ENCODE results near the gene ARHGAP6.

The ARHGAP6 gene

GRCh38 chrX:11464836-11465463 is 200.8 kb downstream of the ARHGAP6 start:
- no peak for DNase-seq (ENCODE audit: low read depth)

DNA sequence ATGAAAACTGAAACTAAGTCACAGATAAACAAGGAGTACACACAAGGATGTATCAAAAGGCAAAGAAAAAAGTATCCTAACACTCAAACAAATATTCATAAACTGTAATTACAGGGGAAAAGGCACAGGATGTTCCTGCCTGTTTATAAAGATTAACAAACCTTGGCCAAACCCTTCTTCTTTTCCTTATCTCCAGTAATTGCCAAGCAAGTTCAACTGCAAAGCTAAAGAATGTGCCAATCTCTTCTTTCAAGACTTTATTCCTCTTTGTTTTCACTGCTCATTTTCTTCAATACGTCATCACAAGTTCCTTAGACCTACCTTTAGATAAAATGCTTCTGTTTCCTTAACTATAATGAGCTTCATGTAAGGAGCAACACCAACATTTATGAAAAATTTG is 201.3 kb downstream of the ARHGAP6 start:
- no peak for DNase-seq (ENCODE audit: low read depth)

GRCh38 chrX:11462648-11463047 is 203.1 kb downstream of the ARHGAP6 start:
- DNase-seq (ENCODE audit: low read depth), result no peak

DNA sequence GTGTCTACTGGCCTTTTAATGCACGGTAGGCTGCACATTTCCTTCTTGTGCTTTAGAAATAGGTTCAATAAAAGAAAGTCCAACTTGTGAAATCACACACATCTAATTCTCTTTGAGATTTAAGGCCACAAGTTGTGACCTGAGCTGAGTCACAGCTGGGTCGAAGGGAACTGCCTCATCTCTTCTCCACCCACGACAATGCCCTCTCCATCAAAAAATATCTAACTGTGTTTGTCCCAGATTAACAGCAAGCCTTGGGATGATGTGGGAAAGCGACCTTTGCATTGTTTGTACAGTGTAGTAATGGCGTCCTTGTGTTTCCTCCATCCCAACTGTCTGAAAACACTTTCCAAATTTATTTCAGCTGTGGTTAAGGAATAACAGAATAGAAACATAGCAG is 203.6 kb downstream of the ARHGAP6 start:
- no peak for DNase-seq (ENCODE audit: low read depth)

- no peak for DNase-seq (ENCODE audit: low read depth)
These were observed 204.3 kb downstream of the ARHGAP6 start for GRCh38 chrX:11461201-11462001.

- no peak for DNase-seq (ENCODE audit: low read depth)
These were observed 205.4 kb downstream of the ARHGAP6 start for GRCh38 chrX:11460347-11460746.

DNA sequence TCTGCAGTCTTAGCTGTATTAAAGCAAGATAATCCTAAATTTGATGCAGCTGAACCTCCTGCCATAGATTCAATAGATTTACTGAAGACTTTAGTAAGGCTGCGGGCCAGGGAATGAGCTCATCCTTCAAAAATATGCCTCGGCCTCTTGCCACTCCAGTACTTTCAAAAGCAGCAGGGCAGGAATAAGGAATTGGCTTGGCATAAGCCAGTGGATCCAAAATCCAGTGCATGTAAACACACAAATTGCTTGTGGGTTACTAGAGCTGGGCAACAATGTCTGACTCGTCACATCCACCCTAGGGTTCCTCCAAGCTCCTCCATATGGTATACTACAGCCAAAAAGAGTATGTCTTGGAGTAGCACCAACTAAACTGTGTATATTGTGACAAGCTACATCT is 207.6 kb downstream of the ARHGAP6 start:
- DNase-seq (ENCODE audit: low read depth), result peak; percentile 78

- no peak for DNase-seq (ENCODE audit: low read depth)
These were observed 214.6 kb downstream of the ARHGAP6 start for GRCh38 chrX:11451151-11451550.

GRCh38 chrX:11450354-11450753 is 215.4 kb downstream of the ARHGAP6 start:
- no peak for DNase-seq (ENCODE audit: low read depth)

GRCh38 chrX:11449613-11450012 is 216.1 kb downstream of the ARHGAP6 start:
- no peak for DNase-seq (ENCODE audit: low read depth)

GRCh38 chrX:11447418-11447817 is 218.3 kb downstream of the ARHGAP6 start:
- no peak for DNase-seq (ENCODE audit: low read depth)

GRCh38 chrX:11446949-11447348 is 218.8 kb downstream of the ARHGAP6 start:
- peak; percentile 18 for DNase-seq (ENCODE audit: low read depth)

DNA sequence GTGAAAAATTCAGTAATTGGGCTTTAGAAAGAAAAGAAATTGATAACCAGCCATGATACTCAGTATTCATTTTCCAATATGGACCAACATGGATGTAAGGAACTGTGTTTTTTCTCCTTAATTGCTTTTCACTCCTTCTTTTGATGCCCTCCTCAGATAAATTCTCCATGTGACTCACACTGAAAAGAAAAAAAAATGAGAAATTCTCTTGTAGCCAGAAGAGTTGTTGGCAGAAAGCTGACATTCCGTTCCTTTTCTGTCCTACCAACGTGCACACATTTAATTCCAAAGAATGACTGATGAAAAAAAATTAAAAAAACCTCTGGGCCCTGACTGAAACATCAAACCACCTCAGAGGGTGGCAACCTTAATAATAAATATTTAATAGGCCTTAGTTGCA is 219.4 kb downstream of the ARHGAP6 start:
- DNase-seq (ENCODE audit: low read depth), result peak; percentile 76

- peak; percentile 62 for DNase-seq (ENCODE audit: low read depth)
These were observed 220.2 kb downstream of the ARHGAP6 start for GRCh38 chrX:11445540-11445939.

GRCh38 chrX:11444052-11444451 is 221.7 kb downstream of the ARHGAP6 start:
- DNase-seq (ENCODE audit: low read depth), result no peak

DNA sequence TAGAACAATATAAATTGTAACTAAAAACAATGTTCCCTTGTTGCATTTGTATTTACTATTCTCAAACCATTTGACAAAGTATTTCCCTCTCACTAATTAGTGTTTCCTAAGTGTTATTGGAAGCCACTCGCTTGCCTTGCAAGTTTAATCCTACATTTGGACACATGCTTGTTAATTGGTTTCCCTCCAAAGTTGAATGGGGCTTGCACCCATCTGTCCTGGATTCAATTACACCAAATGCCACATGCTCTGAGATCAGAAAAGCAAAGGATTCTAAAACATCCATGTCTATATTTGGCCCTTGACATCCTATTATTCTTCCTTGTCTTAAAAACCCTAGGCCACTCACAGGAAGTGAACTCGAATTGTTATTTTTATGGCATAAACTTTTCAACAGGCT is 225.9 kb downstream of the ARHGAP6 start:
- peak; percentile 23 for DNase-seq (ENCODE audit: low read depth)

GRCh38 chrX:11438767-11439166 is 227.0 kb downstream of the ARHGAP6 start:
- DNase-seq (ENCODE audit: low read depth), result peak; percentile 82

- DNase-seq (ENCODE audit: low read depth), result no peak
These were observed 227.4 kb downstream of the ARHGAP6 start for GRCh38 chrX:11438380-11438723.

DNA sequence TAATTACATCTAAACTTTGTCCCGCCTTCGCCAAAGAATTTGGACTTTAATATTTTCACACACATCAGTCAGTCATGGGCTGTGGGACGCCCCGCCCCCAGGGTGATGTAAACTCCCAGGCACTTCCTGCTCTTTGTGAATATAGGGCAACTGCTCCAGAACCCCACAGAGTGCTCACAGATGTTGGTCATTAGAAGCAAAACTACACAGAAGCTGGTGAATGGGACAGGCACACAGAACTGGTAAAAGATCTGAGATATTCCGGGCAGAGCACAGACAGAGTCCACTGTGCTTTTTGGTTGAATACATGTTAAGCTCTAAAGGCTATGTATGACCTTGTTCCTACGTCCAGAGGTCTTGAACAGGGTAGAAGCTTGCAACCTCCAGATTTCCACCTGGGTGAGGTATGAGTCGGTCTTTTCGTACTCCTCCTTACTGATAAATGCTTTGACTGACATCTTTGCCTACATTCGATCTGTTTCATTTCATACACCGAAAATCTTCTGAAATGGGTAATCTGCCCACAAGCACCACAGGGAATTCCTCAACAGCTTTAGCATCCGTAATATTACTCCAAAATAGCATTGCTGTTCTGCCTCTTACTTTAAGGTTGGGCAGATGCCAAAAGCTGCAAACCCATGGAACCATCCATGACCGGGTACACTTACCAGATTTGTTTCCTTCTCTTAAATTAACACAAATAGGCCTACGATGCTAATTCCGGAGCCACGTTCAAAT is 227.9 kb downstream of the ARHGAP6 start:
- peak; percentile 84 for DNase-seq (ENCODE audit: low read depth)

DNA sequence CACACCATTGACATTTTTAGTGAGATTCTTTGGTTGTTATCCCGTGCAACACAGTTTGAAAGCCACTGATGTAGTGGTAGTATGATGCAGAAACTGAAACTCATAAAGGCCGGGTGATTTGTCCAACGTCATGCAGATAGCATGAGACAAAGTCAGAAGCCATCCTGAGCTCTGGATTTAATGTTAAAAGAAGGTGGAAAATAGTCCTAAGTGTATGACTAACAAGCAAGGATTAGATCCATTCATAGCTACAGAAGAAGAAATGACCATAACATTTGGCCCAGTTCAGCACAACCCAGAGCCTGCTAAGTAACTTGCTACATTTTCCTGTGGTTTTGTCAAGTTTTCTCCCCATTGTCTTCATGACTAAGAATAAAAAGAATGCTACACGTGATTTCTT is 230.2 kb downstream of the ARHGAP6 start:
- DNase-seq (ENCODE audit: low read depth), result peak; percentile 81

- no peak for DNase-seq (ENCODE audit: low read depth)
These were observed 231.1 kb downstream of the ARHGAP6 start for GRCh38 chrX:11434607-11435006.

DNA sequence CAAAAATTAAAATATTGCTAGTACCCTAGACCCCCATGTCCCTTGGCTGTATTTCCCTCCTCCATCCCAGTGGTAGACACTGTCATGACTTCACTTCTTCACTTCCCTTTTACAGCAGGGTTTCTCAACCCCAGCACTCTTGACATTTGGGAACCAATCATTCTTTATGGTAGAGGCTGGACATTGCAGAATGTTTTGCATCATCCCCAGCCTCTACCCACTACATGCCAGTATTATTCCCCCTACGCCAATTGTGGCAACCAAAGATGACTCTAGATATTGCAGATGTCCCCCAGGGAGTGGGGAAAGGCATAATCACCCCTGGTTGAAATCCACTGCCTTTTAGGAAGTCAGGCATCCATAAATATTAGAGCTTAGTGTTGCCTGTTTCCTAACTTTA is 233.9 kb downstream of the ARHGAP6 start:
- peak; percentile 89 for DNase-seq (ENCODE audit: low read depth)

DNA sequence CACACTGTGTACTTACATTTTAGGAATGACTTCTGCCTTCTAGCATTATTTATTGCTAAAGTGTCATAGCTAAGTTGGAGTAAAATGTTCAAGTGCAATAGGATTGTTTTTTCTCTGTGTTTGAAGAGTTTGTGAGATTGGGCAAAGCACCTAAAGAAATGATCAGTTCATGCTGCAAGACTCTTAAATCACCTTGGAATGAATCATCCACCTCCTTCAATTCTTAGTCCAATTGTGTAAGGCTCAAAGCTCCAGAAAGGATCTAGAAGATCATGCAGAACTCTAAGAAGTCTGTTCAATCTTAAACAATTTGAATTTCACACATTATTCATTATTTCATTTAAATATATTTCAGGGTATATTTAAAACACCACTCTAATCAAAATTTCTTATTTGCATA is 235.4 kb downstream of the ARHGAP6 start:
- no peak for DNase-seq (ENCODE audit: low read depth)

All from fibroblast of gingiva (primary cell).